Activated B cell treated with CpG ODN at 0.5 μM for 24 hours (primary cell): Measurements from ENCODE around the gene KMT2A. TPM values are rescaled to one million over a fixed set of nuclear protein-coding genes. Genes with fewer than 3 reads are reported as not detected.

Experiments used
- ATAC-seq: fragments of 200-7000 bp; cut with Tn5 transposase; one replicate; pipeline ENCODE4 v1.10.0; 2021; ENCODE audit warnings: low read depth, mild to moderate bottlenecking, moderate library complexity
- CTCF ChIA-PET: fragments of 350-600 bp; sonication (Branson Sonifier 250); formaldehyde crosslinking; loops from one replicate; lab custom pipeline; 2021; ENCODE audit warnings: antibody characterized with exemption; lab: Charles Lee
- POLR2A ChIA-PET: fragments of 350-600 bp; sonication (Branson Sonifier 250); formaldehyde crosslinking; loops from one replicate; lab custom pipeline; 2021; ENCODE audit warnings: antibody characterized with exemption; lab: Charles Lee
- DNase-seq: peaks from one replicate; pipeline ENCODE4 v3.0.0; 2022
- H3K27ac Mint-ChIP-seq: one replicate; pipeline ENCODE4 v1.8.0; 2020; ENCODE audit warnings: mixed read lengths
- H3K27me3 Mint-ChIP-seq: one replicate; pipeline ENCODE4 v1.8.0; 2021; ENCODE audit warnings: mixed read lengths
- H3K36me3 Mint-ChIP-seq: one replicate; pipeline ENCODE4 v1.8.0; 2021; ENCODE audit warnings: low read depth, mixed read lengths
- H3K4me1 Mint-ChIP-seq: one replicate; pipeline ENCODE4 v1.8.0; 2021; ENCODE audit warnings: mixed read lengths
- H3K4me3 Mint-ChIP-seq: one replicate; pipeline ENCODE4 v1.8.0; 2020; ENCODE audit warnings: mild to moderate bottlenecking, mixed read lengths
- H3K9me3 Mint-ChIP-seq: one replicate; pipeline ENCODE4 v1.8.0; 2020; ENCODE audit warnings: mixed read lengths
- intact Hi-C: fragments of 100-400 bp; cut with micrococcal nuclease; formaldehyde crosslinking; loops from one replicate; pipeline ENCODE4 v1.15.1; 2024
- total RNA-seq: library from RNA; stranded (reverse); gene quantifications from 2 replicates; pipeline ENCODE4 v1.2.3, GENCODE V29; 2022
- TF ChIP-seq, protein P1 (sequence below): fragments of 200-600 bp; IDR thresholded peaks from one replicate; pipeline ENCODE4 v1.8.0; 2022; ENCODE audit warnings: antibody characterized with exemption, mild to moderate bottlenecking

Gene KMT2A
- total RNA-seq, 1 donor from 2014 or later = 117 TPM

DNA sequence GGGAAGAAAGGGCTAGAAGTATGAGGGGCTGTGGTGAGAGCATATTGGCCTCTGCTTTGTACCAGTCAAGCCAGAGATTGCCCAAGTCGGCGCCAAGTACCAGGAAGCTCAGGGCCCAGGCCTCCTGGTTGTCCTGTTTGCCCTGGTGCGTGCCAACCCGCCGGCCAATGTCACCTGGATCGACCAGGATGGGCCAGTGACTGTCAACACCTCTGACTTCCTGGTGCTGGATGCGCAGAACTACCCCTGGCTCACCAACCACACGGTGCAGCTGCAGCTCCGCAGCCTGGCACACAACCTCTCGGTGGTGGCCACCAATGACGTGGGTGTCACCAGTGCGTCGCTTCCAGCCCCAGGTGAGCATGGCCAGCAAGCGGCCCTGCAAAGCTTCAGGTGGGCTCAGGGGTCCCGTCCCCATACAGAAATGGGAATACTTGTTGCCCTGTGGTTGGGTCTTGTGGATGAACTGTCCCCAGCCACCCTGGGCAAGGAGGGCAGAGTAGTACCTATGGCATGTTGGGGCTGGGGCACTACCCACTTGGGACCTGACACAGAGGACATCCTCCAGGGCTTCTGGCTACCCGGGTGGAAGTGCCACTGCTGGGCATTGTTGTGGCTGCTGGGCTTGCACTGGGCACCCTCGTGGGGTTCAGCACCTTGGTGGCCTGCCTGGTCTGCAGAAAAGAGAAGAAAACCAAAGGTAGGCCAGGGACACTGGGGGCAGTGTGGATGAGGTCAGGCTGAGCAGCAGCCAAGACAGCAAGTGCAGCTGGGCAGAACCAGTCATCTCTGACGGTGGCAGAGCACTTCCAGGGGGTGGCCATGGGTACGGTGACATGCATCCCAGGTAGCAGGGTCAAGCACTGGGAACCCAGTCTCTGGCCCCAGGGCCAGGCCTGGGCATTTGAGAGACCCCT lies 96.8 kb downstream of the KMT2A start:
- Mint-ChIP-seq H3K27me3 (no peaks in the 10 kb centered on the region), H3K4me1 (peaks cover 18% of the 10 kb centered on the region), H3K27ac (no peak overlapping the region), H3K36me3 (peaks cover 1% of the 10 kb centered on the region), H3K9me3 (no peaks in the 10 kb centered on the region), H3K4me3 (no peak overlapping the region)
- intact Hi-C loops = no loop called here
- DNase-seq (no peak), ATAC-seq (no peak)
- CTCF ChIA-PET = no interaction called here
- POLR2A ChIA-PET = no interaction called here
- TF ChIP-seq, protein P1, sequence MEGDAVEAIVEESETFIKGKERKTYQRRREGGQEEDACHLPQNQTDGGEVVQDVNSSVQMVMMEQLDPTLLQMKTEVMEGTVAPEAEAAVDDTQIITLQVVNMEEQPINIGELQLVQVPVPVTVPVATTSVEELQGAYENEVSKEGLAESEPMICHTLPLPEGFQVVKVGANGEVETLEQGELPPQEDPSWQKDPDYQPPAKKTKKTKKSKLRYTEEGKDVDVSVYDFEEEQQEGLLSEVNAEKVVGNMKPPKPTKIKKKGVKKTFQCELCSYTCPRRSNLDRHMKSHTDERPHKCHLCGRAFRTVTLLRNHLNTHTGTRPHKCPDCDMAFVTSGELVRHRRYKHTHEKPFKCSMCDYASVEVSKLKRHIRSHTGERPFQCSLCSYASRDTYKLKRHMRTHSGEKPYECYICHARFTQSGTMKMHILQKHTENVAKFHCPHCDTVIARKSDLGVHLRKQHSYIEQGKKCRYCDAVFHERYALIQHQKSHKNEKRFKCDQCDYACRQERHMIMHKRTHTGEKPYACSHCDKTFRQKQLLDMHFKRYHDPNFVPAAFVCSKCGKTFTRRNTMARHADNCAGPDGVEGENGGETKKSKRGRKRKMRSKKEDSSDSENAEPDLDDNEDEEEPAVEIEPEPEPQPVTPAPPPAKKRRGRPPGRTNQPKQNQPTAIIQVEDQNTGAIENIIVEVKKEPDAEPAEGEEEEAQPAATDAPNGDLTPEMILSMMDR = no peak

DNA sequence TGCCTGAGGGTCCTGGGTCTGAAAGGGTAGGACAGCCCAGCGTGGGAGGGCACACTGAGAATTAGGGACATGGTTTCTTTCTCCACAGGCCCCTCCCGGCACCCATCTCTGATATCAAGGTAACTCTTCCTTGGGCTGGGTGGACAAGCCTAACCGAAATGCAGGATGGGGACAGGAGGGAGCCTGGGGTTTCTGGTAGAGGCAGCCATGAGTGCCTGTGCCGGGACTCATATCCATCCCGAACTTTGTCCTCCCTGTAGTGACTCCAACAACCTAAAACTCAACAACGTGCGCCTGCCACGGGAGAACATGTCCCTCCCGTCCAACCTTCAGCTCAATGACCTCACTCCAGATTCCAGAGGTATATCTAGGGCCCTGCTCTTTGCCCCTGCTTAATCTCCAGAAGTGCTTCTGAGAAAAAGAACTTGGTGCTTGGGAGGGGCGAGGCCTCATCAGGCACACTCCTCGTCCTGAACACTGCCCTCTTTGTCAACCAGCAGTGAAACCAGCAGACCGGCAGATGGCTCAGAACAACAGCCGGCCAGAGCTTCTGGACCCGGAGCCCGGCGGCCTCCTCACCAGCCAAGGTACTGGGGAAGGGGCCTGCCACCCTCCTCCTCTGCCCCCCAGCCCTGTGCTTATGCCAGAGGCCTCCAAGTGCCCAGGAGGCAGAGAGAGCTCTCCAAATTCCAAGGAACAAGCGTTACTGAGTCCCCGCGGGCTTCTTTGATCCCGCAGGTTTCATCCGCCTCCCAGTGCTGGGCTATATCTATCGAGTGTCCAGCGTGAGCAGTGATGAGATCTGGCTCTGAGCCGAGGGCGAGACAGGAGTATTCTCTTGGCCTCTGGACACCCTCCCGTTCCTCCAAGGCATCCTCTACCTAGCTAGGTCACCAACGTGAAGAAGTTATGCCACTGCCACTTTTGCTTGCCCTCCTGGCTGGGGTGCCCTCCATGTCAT lies 97.8 kb downstream of the KMT2A start:
- POLR2A ChIA-PET = no interaction called here

DNA sequence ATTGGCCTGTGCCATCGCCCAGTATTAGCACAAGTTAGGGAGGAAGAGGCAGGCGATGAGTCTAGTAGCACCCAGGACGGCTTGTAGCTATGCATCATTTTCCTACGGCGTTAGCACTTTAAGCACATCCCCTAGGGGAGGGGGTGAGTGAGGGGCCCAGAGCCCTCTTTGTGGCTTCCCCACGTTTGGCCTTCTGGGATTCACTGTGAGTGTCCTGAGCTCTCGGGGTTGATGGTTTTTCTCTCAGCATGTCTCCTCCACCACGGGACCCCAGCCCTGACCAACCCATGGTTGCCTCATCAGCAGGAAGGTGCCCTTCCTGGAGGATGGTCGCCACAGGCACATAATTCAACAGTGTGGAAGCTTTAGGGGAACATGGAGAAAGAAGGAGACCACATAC lies 99.0 kb downstream of the KMT2A start:
- intact Hi-C loops = no loop called here
- Mint-ChIP-seq H3K9me3 (no peaks in the 10 kb centered on the region), H3K27ac (no peak overlapping the region), H3K4me3 (no peak overlapping the region), H3K27me3 (no peaks in the 10 kb centered on the region), H3K36me3 (peaks cover 1% of the 10 kb centered on the region), H3K4me1 (peaks cover 9% of the 10 kb centered on the region)
- ATAC-seq (no peak), DNase-seq (no peak)
- POLR2A ChIA-PET = no interaction called here
- TF ChIP-seq, protein P1 = no peak
- CTCF ChIA-PET = no interaction called here

More for the DNA sequence above, 97.8 kb downstream of the KMT2A start:
- Mint-ChIP-seq H3K27me3 (no peaks in the 10 kb centered on the region), H3K36me3 (peaks cover 1% of the 10 kb centered on the region), H3K4me1 (peaks cover 17% of the 10 kb centered on the region), H3K4me3 (no peak overlapping the region), H3K9me3 (no peaks in the 10 kb centered on the region), H3K27ac (no peak overlapping the region)
- CTCF ChIA-PET = no interaction called here
- no peak for DNase-seq
- intact Hi-C loops = no loop called here
- no peak for ATAC-seq
- TF ChIP-seq, protein P1 = no peak

DNA sequence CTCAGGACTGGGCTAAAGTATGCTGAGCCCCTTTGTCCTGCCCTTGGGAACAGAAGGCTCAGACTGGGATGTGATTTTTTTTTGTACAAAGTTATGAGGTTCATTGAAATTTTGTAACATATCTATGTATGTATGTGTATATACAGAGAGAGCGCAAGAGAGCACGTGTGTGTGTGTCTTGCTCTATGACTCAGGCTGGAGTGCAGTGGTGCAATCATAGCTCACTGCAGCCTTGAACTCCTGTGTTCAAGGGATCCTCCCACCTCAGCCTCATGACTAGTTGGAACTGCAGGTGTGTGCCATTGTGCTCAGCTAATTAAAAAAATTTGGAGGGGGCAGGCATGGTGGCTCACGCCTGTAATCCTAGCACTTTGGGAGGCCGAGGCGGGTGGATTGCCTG lies 100.4 kb downstream of the KMT2A start:
- H3K4me1 Mint-ChIP-seq = peaks cover 2% of the 10 kb centered on the region
- POLR2A ChIA-PET = no interaction called here
- no peaks in the 10 kb centered on the region for H3K9me3 Mint-ChIP-seq
- peaks cover 3% of the 10 kb centered on the region for H3K36me3 Mint-ChIP-seq
- H3K27me3 Mint-ChIP-seq = no peaks in the 10 kb centered on the region
- DNase-seq (no peak), ATAC-seq (no peak)
- CTCF ChIA-PET = no interaction called here
- intact Hi-C loops = no loop called here
- no peak overlapping the region for H3K4me3 Mint-ChIP-seq
- H3K27ac Mint-ChIP-seq = no peak overlapping the region
- TF ChIP-seq, protein P1 = no peak
